Astrocyte (in vitro differentiated cells and primary cell): ENCODE data around the gene KCNH6. TPM values are rescaled to one million over a fixed set of nuclear protein-coding genes. Genes with fewer than 3 reads are reported as not detected.

Source experiments
- DNase-seq: peaks from one replicate; pipeline ENCODE4 v3.0.0-alpha.2; 2010; ENCODE audit warnings: low read depth
- FAIRE-seq: peaks from 2 replicates; lab custom pipeline; 2011; peaks lifted over from hg19 to GRCh38; lab: Jason Lieb, UNC
- H2AFZ ChIP-seq: 2 replicates; pipeline ENCODE4 v1.6.0; 2012; ENCODE audit warnings: low read depth, low read length, inconsistent platforms
- H3K27ac ChIP-seq: 2 replicates; pipeline ENCODE4 v1.5.1; 2011; ENCODE audit warnings: low read depth, low read length, inconsistent platforms
- H3K27me3 ChIP-seq: 2 replicates; pipeline ENCODE4 v1.6.0; 2011; ENCODE audit warnings: low read length, inconsistent platforms; ENCODE audit not compliant: insufficient read depth
- H3K36me3 ChIP-seq: 2 replicates; pipeline ENCODE4 v1.5.1; 2011; ENCODE audit warnings: low read length, inconsistent platforms; ENCODE audit not compliant: insufficient read depth
- H3K4me1 ChIP-seq: 2 replicates; pipeline ENCODE4 v1.5.1; 2011; ENCODE audit warnings: low read length, inconsistent platforms; ENCODE audit not compliant: insufficient read depth
- H3K4me2 ChIP-seq: 2 replicates; pipeline ENCODE4 v1.6.0; 2012; ENCODE audit warnings: low read length, inconsistent platforms
- H3K4me3 ChIP-seq: 2 replicates; pipeline ENCODE4 v1.5.1; 2011; ENCODE audit warnings: low read depth, mild to moderate bottlenecking, low read length, inconsistent platforms; ENCODE audit not compliant: insufficient read depth
- H3K79me2 ChIP-seq: 2 replicates; pipeline ENCODE4 v1.6.0; 2012; ENCODE audit warnings: mild to moderate bottlenecking, low read length, inconsistent platforms; ENCODE audit not compliant: insufficient read depth
- H3K9ac ChIP-seq: 2 replicates; pipeline ENCODE4 v1.6.0; 2012; ENCODE audit warnings: mild to moderate bottlenecking, low read length, inconsistent platforms
- H3K9me3 ChIP-seq: 2 replicates; pipeline ENCODE4 v1.5.1; 2012; ENCODE audit warnings: low read depth, mild to moderate bottlenecking, low read length, inconsistent platforms; ENCODE audit not compliant: insufficient read depth
- H4K20me1 ChIP-seq: 2 replicates; pipeline ENCODE4 v1.6.0; 2012; ENCODE audit warnings: low read length, inconsistent platforms; ENCODE audit not compliant: insufficient read depth
- H3K27ac Mint-ChIP-seq: one replicate; pipeline ENCODE4 v1.8.0; 2021; ENCODE audit warnings: mild to moderate bottlenecking, mixed read lengths; ENCODE audit not compliant: unreplicated experiment
- H3K27me3 Mint-ChIP-seq: one replicate; pipeline ENCODE4 v1.8.0; 2021; ENCODE audit warnings: low read depth, mixed read lengths; ENCODE audit not compliant: unreplicated experiment
- H3K36me3 Mint-ChIP-seq: one replicate; pipeline ENCODE4 v1.8.0; 2021; ENCODE audit warnings: low read depth, mixed read lengths; ENCODE audit not compliant: unreplicated experiment
- H3K4me1 Mint-ChIP-seq: one replicate; pipeline ENCODE4 v1.8.0; 2021; ENCODE audit warnings: low read depth, mixed read lengths; ENCODE audit not compliant: unreplicated experiment
- H3K4me3 Mint-ChIP-seq: one replicate; pipeline ENCODE4 v1.8.0; 2021; ENCODE audit warnings: mild to moderate bottlenecking, moderate library complexity, mixed read lengths; ENCODE audit not compliant: unreplicated experiment
- H3K9me3 Mint-ChIP-seq: one replicate; pipeline ENCODE4 v1.8.0; 2021; ENCODE audit warnings: mild to moderate bottlenecking, mixed read lengths; ENCODE audit not compliant: unreplicated experiment
- CTCF ChIP-seq: IDR thresholded peaks from 2 replicates; pipeline ENCODE4 v1.5.1; 2011; ENCODE audit warnings: low read depth, mild to moderate bottlenecking, inconsistent platforms, low read length, moderate library complexity; ENCODE audit not compliant: insufficient read depth
- EZH2 ChIP-seq: IDR thresholded peaks from 2 replicates; pipeline ENCODE4 v1.6.1; 2012; ENCODE audit warnings: mild to moderate bottlenecking, low read length, inconsistent platforms; ENCODE audit not compliant: insufficient read depth
- total RNA-seq: library from RNA; stranded (reverse); gene quantifications from 2 replicates; pipeline ENCODE4 v1.2.1, GENCODE V29; 2021

The KCNH6 gene
- total RNA-seq, 1 donor from 2014 or later: not detected

GRCh38 chr17:63587770-63588169, 64.6 kb downstream of the KCNH6 start:
- H3K9me3 Mint-ChIP-seq: no peaks in the 10 kb centered on the region
- no peak overlapping the region for H3K4me3 Mint-ChIP-seq
- Histone ChIP-seq H3K27me3 (no peaks in the 10 kb centered on the region), H3K9me3 (no peaks in the 10 kb centered on the region), H3K27ac (no peak overlapping the region), H2AFZ (no peak overlapping the region), H3K4me3 (no peak overlapping the region), H4K20me1 (peaks cover 28% of the 10 kb centered on the region), H3K4me1 (peaks cover 2% of the 10 kb centered on the region), H3K79me2 (no peaks in the 10 kb centered on the region), H3K9ac (no peak overlapping the region), H3K36me3 (peaks cover 53% of the 10 kb centered on the region), H3K4me2 (no peak overlapping the region)
- FAIRE-seq (no peak), DNase-seq (no peak)
- no peak for TF ChIP-seq CTCF
- no peak for TF ChIP-seq EZH2
- H3K27me3 Mint-ChIP-seq: no peaks in the 10 kb centered on the region
- peaks cover 5% of the 10 kb centered on the region for H3K4me1 Mint-ChIP-seq
- H3K27ac Mint-ChIP-seq: no peak overlapping the region
- peaks cover 30% of the 10 kb centered on the region for H3K36me3 Mint-ChIP-seq

GRCh38 chr17:63588797-63589196, 65.6 kb downstream of the KCNH6 start:
- no peak for TF ChIP-seq CTCF
- no peak for TF ChIP-seq EZH2
- Histone ChIP-seq H3K4me3 (no peak overlapping the region), H3K36me3 (peaks cover 47% of the 10 kb centered on the region), H3K27me3 (no peaks in the 10 kb centered on the region), H2AFZ (no peak overlapping the region), H3K79me2 (no peaks in the 10 kb centered on the region), H3K27ac (no peak overlapping the region), H3K4me1 (peaks cover 2% of the 10 kb centered on the region), H3K9me3 (no peaks in the 10 kb centered on the region), H3K9ac (no peak overlapping the region), H3K4me2 (no peak overlapping the region), H4K20me1 (peaks cover 19% of the 10 kb centered on the region)
- FAIRE-seq: no peak
- DNase-seq: no peak
- Mint-ChIP-seq H3K27me3 (no peaks in the 10 kb centered on the region), H3K9me3 (no peaks in the 10 kb centered on the region), H3K4me3 (no peak overlapping the region), H3K36me3 (peaks cover 27% of the 10 kb centered on the region), H3K4me1 (peaks cover 11% of the 10 kb centered on the region), H3K27ac (no peak overlapping the region)

- H3K27ac Mint-ChIP-seq: no peak overlapping the region
- no peaks in the 10 kb centered on the region for H3K9me3 Mint-ChIP-seq
- no peaks in the 10 kb centered on the region for H3K79me2 ChIP-seq
- H3K36me3 ChIP-seq: peaks cover 44% of the 10 kb centered on the region
- no peak for TF ChIP-seq EZH2
- no peak for TF ChIP-seq CTCF
- no peaks in the 10 kb centered on the region for H3K9me3 ChIP-seq
- H3K4me3 Mint-ChIP-seq: no peak overlapping the region
- no peak overlapping the region for H3K9ac ChIP-seq
- H3K4me3 ChIP-seq: no peak overlapping the region
- H3K4me1 ChIP-seq: peaks cover 2% of the 10 kb centered on the region
- H2AFZ ChIP-seq: no peak overlapping the region
- peaks cover 11% of the 10 kb centered on the region for H3K4me1 Mint-ChIP-seq
- DNase-seq (no peak), FAIRE-seq (no peak)
- H3K36me3 Mint-ChIP-seq: peaks cover 26% of the 10 kb centered on the region
- no peaks in the 10 kb centered on the region for H3K27me3 Mint-ChIP-seq
- H3K27me3 ChIP-seq: no peaks in the 10 kb centered on the region
- H3K4me2 ChIP-seq: no peak overlapping the region
- H4K20me1 ChIP-seq: peaks cover 19% of the 10 kb centered on the region
- no peak overlapping the region for H3K27ac ChIP-seq
Observed at GRCh38 chr17:63589646-63590045, 66.5 kb downstream of the KCNH6 start.
